Measurements from ENCODE around the gene C19orf81. TPM values are rescaled to one million over a fixed set of nuclear protein-coding genes. Genes with fewer than 3 reads are reported as not detected.

Gene C19orf81
- total and polyA plus RNA-seq, 9 of the 15 experiments (the other 6 are each of a cell fraction or from before 2014, with no cell fraction given) = 2.5 to 42.9 (median 33.0) TPM; not detected in 4

DNA sequence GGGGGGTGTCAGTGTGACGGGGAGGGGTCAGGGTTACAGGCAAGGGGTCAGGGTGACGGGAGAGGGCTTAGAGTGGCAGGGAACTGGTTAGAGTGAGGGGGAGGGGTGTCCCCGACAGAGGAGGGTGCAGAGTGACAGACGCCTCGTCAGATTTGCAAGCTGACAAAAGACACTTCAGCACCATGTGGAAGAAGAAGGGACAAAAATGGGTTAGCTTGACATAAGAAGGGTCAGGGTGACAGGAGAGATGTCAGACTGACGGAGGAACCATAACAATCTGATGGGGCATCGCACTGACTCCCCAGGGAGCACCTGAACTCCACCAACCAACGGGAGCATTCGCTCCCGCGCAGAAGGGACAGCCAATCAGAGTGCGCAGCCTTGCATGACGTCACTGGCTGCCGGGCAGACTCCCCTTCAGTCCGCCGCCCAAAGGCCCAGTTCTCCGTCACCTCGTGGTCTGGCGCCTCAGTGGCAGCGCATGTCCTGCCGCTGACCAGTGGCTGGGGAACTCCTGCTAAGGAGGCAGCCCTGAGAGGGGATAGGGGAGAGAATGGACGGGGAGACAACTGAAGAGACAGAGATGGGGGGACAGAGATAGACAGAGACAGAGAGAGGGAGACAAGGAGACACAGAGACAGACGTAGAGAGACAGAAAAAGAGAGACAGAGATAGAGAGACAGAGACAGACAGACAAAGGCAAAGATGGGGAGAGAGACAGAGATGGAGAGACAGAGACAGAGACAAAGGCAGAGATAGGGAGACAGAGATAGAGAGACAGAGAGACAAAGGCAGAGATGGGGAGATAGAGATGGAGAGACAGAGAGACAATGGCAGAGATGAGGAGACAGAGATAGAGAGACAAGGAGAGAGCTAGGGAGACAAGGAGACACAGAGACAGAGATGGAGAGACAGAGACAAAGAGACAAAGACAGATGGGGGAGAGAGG is 30.2 kb downstream of the C19orf81 start (continued):
- TF ChIP-seq, protein P1, sequence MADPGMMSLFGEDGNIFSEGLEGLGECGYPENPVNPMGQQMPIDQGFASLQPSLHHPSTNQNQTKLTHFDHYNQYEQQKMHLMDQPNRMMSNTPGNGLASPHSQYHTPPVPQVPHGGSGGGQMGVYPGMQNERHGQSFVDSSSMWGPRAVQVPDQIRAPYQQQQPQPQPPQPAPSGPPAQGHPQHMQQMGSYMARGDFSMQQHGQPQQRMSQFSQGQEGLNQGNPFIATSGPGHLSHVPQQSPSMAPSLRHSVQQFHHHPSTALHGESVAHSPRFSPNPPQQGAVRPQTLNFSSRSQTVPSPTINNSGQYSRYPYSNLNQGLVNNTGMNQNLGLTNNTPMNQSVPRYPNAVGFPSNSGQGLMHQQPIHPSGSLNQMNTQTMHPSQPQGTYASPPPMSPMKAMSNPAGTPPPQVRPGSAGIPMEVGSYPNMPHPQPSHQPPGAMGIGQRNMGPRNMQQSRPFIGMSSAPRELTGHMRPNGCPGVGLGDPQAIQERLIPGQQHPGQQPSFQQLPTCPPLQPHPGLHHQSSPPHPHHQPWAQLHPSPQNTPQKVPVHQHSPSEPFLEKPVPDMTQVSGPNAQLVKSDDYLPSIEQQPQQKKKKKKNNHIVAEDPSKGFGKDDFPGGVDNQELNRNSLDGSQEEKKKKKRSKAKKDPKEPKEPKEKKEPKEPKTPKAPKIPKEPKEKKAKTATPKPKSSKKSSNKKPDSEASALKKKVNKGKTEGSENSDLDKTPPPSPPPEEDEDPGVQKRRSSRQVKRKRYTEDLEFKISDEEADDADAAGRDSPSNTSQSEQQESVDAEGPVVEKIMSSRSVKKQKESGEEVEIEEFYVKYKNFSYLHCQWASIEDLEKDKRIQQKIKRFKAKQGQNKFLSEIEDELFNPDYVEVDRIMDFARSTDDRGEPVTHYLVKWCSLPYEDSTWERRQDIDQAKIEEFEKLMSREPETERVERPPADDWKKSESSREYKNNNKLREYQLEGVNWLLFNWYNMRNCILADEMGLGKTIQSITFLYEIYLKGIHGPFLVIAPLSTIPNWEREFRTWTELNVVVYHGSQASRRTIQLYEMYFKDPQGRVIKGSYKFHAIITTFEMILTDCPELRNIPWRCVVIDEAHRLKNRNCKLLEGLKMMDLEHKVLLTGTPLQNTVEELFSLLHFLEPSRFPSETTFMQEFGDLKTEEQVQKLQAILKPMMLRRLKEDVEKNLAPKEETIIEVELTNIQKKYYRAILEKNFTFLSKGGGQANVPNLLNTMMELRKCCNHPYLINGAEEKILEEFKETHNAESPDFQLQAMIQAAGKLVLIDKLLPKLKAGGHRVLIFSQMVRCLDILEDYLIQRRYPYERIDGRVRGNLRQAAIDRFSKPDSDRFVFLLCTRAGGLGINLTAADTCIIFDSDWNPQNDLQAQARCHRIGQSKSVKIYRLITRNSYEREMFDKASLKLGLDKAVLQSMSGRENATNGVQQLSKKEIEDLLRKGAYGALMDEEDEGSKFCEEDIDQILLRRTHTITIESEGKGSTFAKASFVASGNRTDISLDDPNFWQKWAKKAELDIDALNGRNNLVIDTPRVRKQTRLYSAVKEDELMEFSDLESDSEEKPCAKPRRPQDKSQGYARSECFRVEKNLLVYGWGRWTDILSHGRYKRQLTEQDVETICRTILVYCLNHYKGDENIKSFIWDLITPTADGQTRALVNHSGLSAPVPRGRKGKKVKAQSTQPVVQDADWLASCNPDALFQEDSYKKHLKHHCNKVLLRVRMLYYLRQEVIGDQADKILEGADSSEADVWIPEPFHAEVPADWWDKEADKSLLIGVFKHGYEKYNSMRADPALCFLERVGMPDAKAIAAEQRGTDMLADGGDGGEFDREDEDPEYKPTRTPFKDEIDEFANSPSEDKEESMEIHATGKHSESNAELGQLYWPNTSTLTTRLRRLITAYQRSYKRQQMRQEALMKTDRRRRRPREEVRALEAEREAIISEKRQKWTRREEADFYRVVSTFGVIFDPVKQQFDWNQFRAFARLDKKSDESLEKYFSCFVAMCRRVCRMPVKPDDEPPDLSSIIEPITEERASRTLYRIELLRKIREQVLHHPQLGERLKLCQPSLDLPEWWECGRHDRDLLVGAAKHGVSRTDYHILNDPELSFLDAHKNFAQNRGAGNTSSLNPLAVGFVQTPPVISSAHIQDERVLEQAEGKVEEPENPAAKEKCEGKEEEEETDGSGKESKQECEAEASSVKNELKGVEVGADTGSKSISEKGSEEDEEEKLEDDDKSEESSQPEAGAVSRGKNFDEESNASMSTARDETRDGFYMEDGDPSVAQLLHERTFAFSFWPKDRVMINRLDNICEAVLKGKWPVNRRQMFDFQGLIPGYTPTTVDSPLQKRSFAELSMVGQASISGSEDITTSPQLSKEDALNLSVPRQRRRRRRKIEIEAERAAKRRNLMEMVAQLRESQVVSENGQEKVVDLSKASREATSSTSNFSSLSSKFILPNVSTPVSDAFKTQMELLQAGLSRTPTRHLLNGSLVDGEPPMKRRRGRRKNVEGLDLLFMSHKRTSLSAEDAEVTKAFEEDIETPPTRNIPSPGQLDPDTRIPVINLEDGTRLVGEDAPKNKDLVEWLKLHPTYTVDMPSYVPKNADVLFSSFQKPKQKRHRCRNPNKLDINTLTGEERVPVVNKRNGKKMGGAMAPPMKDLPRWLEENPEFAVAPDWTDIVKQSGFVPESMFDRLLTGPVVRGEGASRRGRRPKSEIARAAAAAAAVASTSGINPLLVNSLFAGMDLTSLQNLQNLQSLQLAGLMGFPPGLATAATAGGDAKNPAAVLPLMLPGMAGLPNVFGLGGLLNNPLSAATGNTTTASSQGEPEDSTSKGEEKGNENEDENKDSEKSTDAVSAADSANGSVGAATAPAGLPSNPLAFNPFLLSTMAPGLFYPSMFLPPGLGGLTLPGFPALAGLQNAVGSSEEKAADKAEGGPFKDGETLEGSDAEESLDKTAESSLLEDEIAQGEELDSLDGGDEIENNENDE (IDR thresholded peaks at IDR 0.05; ENCODE audit: low read depth, low read length) = no peak
- TF ChIP-seq FOXA3 (CRISPR knock-in tag; conservative IDR thresholded peaks at IDR 0.05 in 1 of 2, IDR thresholded peaks at IDR 0.05 in 1 of 2) (peak in 1 of 2 experiments; percentile 66; a peak in 1 of 4 replicates), POLR2B (IDR thresholded peaks at IDR 0.05; ENCODE audit: low read depth, partially characterized antibody) (no peak), SRSF3 (IDR thresholded peaks at IDR 0.05; ENCODE audit: insufficient read depth, low read length) (no peak), SP2 (IDR thresholded peaks at IDR 0.05; ENCODE audit: extremely low read depth, low read depth, low read length, poor library complexity, severe bottlenecking) (no peak)
- TF ChIP-seq, protein P2, sequence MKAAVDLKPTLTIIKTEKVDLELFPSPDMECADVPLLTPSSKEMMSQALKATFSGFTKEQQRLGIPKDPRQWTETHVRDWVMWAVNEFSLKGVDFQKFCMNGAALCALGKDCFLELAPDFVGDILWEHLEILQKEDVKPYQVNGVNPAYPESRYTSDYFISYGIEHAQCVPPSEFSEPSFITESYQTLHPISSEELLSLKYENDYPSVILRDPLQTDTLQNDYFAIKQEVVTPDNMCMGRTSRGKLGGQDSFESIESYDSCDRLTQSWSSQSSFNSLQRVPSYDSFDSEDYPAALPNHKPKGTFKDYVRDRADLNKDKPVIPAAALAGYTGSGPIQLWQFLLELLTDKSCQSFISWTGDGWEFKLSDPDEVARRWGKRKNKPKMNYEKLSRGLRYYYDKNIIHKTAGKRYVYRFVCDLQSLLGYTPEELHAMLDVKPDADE (conservative IDR thresholded peaks at IDR 0.05; ENCODE audit: control insufficient read depth, low read depth, low read length) = 0 out of 2 replicates have a peak, but pooled peaks have one; percentile 42

Data from K562 (cell line).